Stimulated activated CD4-positive, alpha-beta T cell treated with anti-CD3 and anti-CD28 coated beads, TNF-alpha, amount 100 ng/mL, for 48 hours (primary cell): ENCODE results near the gene RGS17.
"Not testable (repeated sequence)": the region's sequence is repeated elsewhere in the genome, so short reads cannot be mapped to it uniquely, and the experiment has no call there.

ENCODE experiments used
- DNase-seq, 3 donors: peaks; one replicate each; pipeline ENCODE4 v3.0.0-alpha.2; 2020; ENCODE audit warnings: low read depth in 3 of 3

RGS17 gene

DNA sequence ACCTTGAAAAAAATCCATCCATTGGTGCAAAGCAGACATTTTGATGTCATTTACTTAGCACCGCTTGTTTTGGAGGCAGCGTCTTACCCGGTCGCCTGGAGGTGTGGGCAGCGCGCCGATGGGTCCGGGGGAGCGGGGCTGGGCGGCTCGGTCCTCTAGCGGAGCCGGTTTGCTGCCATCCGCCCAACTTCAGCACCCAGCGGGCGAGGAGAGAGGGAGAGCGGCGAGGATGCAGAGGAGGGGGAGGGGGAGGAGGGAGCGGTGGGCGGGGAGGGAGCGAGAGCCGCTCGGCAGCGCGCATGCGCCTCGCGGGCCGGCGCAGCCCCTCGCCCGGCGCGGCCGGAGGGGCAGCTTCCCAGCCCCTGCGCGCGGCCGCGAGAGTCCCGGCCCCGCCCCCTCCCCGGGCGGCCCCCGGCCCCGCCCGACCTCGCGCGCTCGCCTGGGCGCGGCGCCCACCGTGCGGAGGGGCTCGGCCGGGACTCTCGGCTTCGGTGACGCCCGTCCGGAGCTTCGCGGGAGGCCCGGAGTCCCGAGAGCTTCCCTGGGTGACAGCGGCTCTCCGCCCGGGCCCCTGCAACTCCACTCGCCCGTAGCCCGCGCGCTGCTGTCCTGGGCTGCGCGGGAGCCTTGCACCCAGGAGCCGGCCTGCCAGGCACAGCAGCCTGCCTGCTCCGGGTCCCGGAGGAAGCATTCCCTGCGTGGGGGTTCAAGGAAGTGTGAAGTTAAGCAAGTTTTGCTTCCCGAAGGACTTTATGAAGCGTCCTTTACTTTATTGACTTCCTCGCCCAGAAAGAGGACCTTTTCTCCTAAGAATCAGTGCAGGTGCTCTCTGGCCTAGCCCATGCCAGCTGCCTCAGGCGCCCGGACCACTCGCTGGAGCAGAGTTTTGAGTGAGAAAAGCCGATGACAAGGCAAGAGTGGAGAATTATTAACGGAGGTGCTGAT is at the start of gene RGS17:
TSS of gene RGS17 (minus strand) at position 246 of the 945 bp plus-strand sequence. CDS start 87,264 bp downstream, outside the sequence.
- DNase-seq = peak in 1 of 3 donors; percentile 22

- no peak for DNase-seq
These were observed 41.7 kb upstream of the RGS17 start for GRCh38 chr6:153172815-153173214.

- DNase-seq = no peak
These were observed 39.4 kb upstream of the RGS17 start for GRCh38 chr6:153170511-153170910.

- no peak for DNase-seq
These were observed 36.8 kb upstream of the RGS17 start for GRCh38 chr6:153167907-153168306.

GRCh38 chr6:153167061-153167891 is 36.2 kb upstream of the RGS17 start:
- no peak for DNase-seq

DNA sequence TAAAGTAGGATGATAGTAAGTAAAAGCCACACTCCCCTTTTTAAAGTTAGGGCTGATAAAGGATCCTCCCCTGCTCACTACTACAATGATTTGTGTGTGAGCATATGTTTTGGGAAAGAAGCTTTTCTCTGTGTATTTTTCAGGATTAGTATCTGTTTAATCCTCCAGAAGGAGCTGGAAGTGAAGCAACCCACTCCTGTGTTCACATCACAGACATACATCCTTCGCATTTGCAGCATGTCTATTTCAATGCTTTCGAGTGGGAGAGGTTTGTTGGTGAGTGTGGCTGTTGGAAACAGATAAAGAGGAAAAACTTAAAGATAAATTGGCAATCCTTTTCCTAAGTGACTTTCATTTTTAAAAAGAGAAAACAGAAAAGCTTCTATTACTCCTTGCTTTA is 31.6 kb upstream of the RGS17 start:
- DNase-seq = no peak

- no peak for DNase-seq
These were observed 31.1 kb upstream of the RGS17 start for GRCh38 chr6:153162172-153162571.

DNA sequence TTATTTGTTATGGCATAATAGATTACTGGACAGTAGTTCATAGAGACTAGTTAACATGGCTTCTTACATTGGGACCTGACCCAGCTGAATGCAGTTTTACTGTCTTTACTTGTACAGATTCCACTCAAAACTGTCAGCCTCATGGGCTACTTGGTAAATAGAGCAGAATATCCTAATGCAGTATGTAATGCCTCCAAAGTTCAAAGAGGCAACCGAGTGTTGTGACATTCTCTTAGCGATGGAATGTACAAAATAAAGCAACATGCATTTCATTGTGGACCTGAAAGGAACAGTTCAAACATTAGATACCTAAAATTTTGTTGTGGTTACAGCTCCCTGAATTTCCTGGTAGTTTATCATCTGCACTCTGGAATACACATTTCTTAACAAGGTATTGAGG is 29.1 kb upstream of the RGS17 start:
- no peak for DNase-seq

- DNase-seq = no peak
These were observed 19.8 kb upstream of the RGS17 start for GRCh38 chr6:153150752-153151440.

- no peak for DNase-seq
These were observed 19.3 kb upstream of the RGS17 start for GRCh38 chr6:153150371-153150751.

- DNase-seq = no peak
These were observed 18.8 kb upstream of the RGS17 start for GRCh38 chr6:153149891-153150290.

DNA sequence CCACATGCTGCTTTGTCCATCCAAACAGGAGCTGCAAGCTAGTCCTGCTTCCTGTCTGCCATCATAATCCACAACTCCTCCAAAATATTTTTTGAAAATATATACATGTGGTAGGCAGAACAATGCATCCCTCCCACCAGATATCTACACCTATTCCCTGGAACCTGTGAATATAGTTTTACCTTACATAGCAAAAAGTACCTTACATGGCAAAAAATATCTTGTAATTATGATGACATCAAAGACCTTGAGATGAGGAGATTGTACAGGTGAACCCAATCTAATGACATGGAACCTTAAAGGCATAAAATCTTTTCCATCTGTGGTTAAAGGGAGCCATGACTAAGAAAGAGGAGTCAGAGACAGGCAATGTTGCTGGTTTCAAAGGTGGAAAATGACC is 15.3 kb upstream of the RGS17 start:
- DNase-seq = no peak

DNA sequence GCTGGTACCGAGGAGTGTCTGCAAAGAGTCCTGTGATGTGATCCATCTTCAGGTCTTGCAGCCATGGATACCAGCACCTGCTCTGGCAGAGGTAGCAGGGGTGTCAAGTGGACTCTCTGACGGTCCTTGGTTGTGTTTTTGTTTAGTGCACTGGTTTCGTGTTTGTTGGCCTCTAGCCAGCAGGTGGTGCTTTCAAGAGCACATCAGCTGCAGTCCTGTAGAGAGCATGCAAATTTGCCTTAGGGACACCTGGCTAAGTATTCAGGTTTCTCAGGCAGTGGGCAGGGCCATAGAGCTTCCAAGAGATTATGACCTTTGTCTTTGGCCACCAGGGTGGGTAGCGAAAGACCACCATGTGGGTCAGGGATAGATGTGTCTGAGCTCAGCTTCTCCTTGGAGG is 14.5 kb upstream of the RGS17 start:
- no peak for DNase-seq

GRCh38 chr6:153143200-153143599 is 12.1 kb upstream of the RGS17 start:
- no peak for DNase-seq

DNA sequence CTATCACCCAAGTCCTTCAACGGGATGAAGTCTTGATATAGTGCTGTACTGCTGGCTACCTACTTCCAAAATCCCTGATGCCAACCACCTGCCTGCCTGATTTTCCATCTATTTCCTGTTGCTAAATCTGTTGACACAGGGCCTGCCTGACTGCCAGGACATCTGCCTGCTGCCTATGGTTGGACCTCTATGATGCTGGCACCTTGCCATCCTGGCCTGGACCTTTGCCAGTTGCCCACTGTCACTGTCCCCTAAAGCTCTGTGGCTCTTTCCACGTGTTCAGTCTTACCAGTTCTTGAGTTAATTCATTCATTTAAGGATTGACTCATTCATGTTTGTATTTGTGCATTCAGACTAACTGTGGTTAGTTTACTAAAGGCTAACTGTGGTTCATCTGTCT is 9.2 kb upstream of the RGS17 start:
- no peak for DNase-seq

DNA sequence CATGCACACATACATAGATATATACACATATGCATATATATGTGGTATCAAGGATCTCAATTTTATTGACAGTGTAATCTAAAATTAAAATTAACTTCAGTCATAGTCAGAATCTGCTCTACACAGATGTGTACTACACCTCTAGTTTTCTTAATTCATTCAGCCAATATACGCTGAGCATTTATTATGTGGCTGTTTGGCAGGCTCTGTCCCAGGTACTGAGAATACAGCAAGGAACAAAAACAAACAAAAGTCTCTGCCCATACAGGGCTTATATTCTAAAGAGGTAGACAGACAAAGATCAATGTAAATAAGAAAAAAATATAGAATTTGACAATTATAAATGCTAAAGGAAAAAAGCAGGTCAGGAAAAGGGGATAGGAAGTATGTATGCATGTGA is 7.8 kb upstream of the RGS17 start:
- DNase-seq = no peak

GRCh38 chr6:153135681-153136080 is 4.6 kb upstream of the RGS17 start:
- no peak for DNase-seq

- not testable (repeated sequence) for DNase-seq
These were observed 2.6 kb upstream of the RGS17 start for GRCh38 chr6:153133667-153134066.

DNA sequence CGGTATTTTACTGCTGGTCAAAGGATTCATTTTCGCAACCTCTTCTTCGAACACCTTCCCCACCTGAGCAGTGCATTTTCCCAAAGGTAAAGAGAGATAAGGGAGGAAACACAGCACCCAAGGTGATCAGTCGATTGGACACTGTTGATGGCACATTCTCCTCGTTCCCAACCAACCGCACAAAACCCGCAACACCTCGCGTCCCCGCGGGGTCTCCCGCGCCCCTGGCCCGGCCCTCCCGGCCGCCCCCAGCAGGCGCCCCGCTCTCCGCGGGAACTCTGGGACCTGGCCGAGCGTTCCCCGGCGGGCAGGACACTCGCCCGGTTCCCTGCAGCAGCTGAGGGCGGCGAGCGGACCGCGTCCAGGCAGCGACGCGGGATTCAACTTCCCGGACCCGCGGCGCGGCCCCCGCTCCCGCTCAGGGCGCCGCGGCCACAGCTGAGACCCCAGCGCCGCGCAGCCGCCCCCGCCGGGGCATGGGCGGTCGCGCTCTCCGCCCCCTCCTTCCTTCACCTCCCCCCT is 506 bp downstream of the RGS17 start:
- DNase-seq = no peak

DNA sequence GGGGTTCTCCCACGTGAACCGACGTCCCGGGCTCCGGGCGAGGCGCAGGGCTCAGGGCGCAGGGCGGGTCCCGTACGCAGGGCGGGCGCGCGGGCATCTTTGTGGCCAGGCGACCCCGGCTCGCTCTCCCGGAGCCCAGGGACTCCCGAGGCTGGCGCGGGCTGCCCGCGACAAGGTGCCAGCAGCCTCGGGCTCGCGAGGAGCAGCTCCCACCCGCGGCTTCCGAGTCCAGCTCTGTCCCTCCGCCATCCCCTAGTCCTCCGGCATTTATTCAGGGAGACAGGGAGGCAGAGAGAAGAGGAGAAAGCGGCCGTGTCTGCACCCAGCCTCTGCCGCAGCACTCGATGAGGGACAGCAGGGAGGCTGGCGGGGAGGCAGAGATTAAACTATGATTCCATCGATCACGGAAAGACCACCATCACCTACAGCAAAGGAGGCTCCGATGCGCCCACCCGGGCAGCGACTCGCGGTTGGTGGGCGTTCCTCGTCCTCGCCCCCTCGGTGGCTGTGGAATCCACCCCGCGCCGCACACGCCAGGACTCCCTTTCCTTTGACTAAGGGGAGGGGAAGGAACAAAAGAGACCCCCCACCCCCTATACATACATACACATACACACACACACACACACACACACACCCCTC is 1.1 kb downstream of the RGS17 start:
- no peak for DNase-seq

GRCh38 chr6:153126218-153126617 is 4.9 kb downstream of the RGS17 start:
- DNase-seq = no peak
